WTC11 (cell line): Measurements from ENCODE around the gene HOXA9. TPM values are rescaled to one million over a fixed set of nuclear protein-coding genes. Genes with fewer than 3 reads are reported as not detected.

Source experiments
- ATAC-seq: fragments of 200-7000 bp; cut with Tn5 transposase; 2 replicates; pipeline ENCODE4 v1.10.0; 2021; ENCODE audit warnings: mild to moderate bottlenecking, moderate library complexity
- CTCF ChIA-PET: fragments of 300-600 bp; sonication (Branson Sonifier 250); formaldehyde crosslinking; loops from one replicate; lab custom pipeline; 2021; ENCODE audit warnings: antibody characterized with exemption; lab: Charles Lee
- POLR2A ChIA-PET: fragments of 350-600 bp; sonication (Branson Sonifier 250); formaldehyde crosslinking; loops from one replicate; lab custom pipeline; 2021; ENCODE audit warnings: antibody characterized with exemption; lab: Charles Lee
- DNase-seq: peaks from one replicate; pipeline ENCODE4 v3.0.0; 2021; ENCODE audit warnings: low spot score
- H3K27ac Mint-ChIP-seq: 2 replicates; pipeline ENCODE4 v1.8.0; 2021; ENCODE audit warnings: mixed read lengths
- H3K27me3 Mint-ChIP-seq: 2 replicates; pipeline ENCODE4 v1.8.0; 2021; ENCODE audit warnings: low read depth, mild to moderate bottlenecking, moderate library complexity, mixed read lengths
- H3K36me3 Mint-ChIP-seq: 2 replicates; pipeline ENCODE4 v1.8.0; 2021; ENCODE audit warnings: mixed read lengths
- H3K4me1 Mint-ChIP-seq: 2 replicates; pipeline ENCODE4 v1.8.0; 2022; ENCODE audit warnings: mixed read lengths
- H3K4me3 Mint-ChIP-seq: 2 replicates; pipeline ENCODE4 v1.8.0; 2021; ENCODE audit warnings: mild to moderate bottlenecking, moderate library complexity, mixed read lengths
- H3K9me3 Mint-ChIP-seq: 2 replicates; pipeline ENCODE4 v1.8.0; 2021; ENCODE audit warnings: mixed read lengths
- CBFB ChIP-seq: sonication (generic); formaldehyde crosslinking; IDR thresholded peaks from 2 replicates; pipeline ENCODE4 v1.8.1; 2022; ENCODE audit warnings: mild to moderate bottlenecking, low read depth, missing genetic modification reagents
- CREB1 ChIP-seq: sonication (generic); formaldehyde crosslinking; IDR thresholded peaks from 2 replicates; pipeline ENCODE4 v1.8.0; 2023; ENCODE audit warnings: mild to moderate bottlenecking, missing genetic modification reagents
- E2F5 ChIP-seq: sonication (generic); formaldehyde crosslinking; IDR thresholded peaks from 2 replicates; pipeline ENCODE4 v1.8.1; 2022; ENCODE audit warnings: mild to moderate bottlenecking, moderate library complexity, missing genetic modification reagents
- FOXP1 ChIP-seq: sonication (generic); formaldehyde crosslinking; IDR thresholded peaks from 2 replicates; pipeline ENCODE4 v1.8.0; 2022; ENCODE audit warnings: missing genetic modification reagents, mild to moderate bottlenecking, moderate library complexity, borderline replicate concordance
- GTF2I ChIP-seq: fragments of 250-450 bp; sonication (Bioruptor Pico); conservative IDR thresholded peaks from 2 replicates; pipeline ENCODE4 v1.4.0; 2021; ENCODE audit warnings: mild to moderate bottlenecking
- IRF2 ChIP-seq: sonication (generic); formaldehyde crosslinking; IDR thresholded peaks from 2 replicates; pipeline ENCODE4 v1.8.0; 2022; ENCODE audit warnings: low read depth, missing genetic modification reagents, borderline replicate concordance
- MYBL2 ChIP-seq: sonication (generic); formaldehyde crosslinking; IDR thresholded peaks from 2 replicates; pipeline ENCODE4 v1.8.1; 2023; ENCODE audit warnings: mild to moderate bottlenecking, moderate library complexity, missing genetic modification reagents
- NR1H2 ChIP-seq: sonication (generic); formaldehyde crosslinking; IDR thresholded peaks from 2 replicates; pipeline ENCODE4 v1.9.0; 2021; ENCODE audit warnings: mild to moderate bottlenecking, moderate library complexity, missing genetic modification reagents
- RELA ChIP-seq: sonication (generic); formaldehyde crosslinking; IDR thresholded peaks from 2 replicates; pipeline ENCODE4 v1.8.1; 2022; ENCODE audit warnings: missing genetic modification reagents, mild to moderate bottlenecking, borderline replicate concordance
- RORB ChIP-seq: fragments of 250-450 bp; sonication (Bioruptor Pico); IDR thresholded peaks from 2 replicates; pipeline ENCODE4 v1.9.0; 2021; ENCODE audit warnings: mild to moderate bottlenecking
- SMAD4 ChIP-seq: sonication (generic); formaldehyde crosslinking; IDR thresholded peaks from 2 replicates; pipeline ENCODE4 v1.8.0; 2022; ENCODE audit warnings: mild to moderate bottlenecking, missing genetic modification reagents
- TEAD1 ChIP-seq: sonication (generic); formaldehyde crosslinking; IDR thresholded peaks from 2 replicates; pipeline ENCODE4 v1.8.0; 2022; ENCODE audit warnings: mild to moderate bottlenecking, missing genetic modification reagents
- TP53 ChIP-seq: sonication (generic); formaldehyde crosslinking; IDR thresholded peaks from 2 replicates; pipeline ENCODE4 v1.8.1; 2023; ENCODE audit warnings: mild to moderate bottlenecking, missing genetic modification reagents
- ZNF121 ChIP-seq: sonication (generic); formaldehyde crosslinking; IDR thresholded peaks from 2 replicates; pipeline ENCODE4 v1.8.0; 2023; ENCODE audit warnings: missing genetic modification reagents
- ZNF532 ChIP-seq: fragments of 250-450 bp; sonication (Bioruptor Pico); IDR thresholded peaks from 2 replicates; pipeline ENCODE4 v1.9.0; 2021; ENCODE audit warnings: mild to moderate bottlenecking, borderline replicate concordance
- ZSCAN18 ChIP-seq: fragments of 250-450 bp; sonication (Bioruptor Pico); IDR thresholded peaks from 2 replicates; pipeline ENCODE4 v2.1.2; 2022; ENCODE audit warnings: mild to moderate bottlenecking, moderate library complexity
- total RNA-seq: library from RNA; stranded (reverse); gene quantifications from 3 replicates; pipeline ENCODE4 v1.2.3, GENCODE V29; 2021
- TF ChIP-seq, protein P1 (sequence below): sonication (generic); formaldehyde crosslinking; IDR thresholded peaks from 2 replicates; pipeline ENCODE4 v1.8.1; 2023; ENCODE audit warnings: mild to moderate bottlenecking, moderate library complexity, missing genetic modification reagents
- TF ChIP-seq, protein P2 (sequence below): sonication (generic); formaldehyde crosslinking; IDR thresholded peaks from 2 replicates; pipeline ENCODE4 v1.8.1; 2023; ENCODE audit warnings: mild to moderate bottlenecking, missing genetic modification reagents
- TF ChIP-seq, protein P3 (sequence below): sonication (generic); formaldehyde crosslinking; IDR thresholded peaks from 2 replicates; pipeline ENCODE4 v1.8.0; 2022; ENCODE audit warnings: missing genetic modification reagents

Gene HOXA9
- total RNA-seq, 1 experiment from 2014 or later, result not detected

GRCh38 chr7:27151931-27152815 is 13.2 kb downstream of the HOXA9 start, which contains the start of gene HOXA3:
TSS of gene HOXA3 (minus strand) at chr7:27152583. CDS start at chr7:27110640, 41,943 bp downstream.
- POLR2A ChIA-PET, result no interaction called here
- CTCF ChIA-PET, result interaction anchor here (0.6 to 4.0 kb wide), 10 partner anchors 9 to 460 kb away, joined by 3 to 74 read pairs (median 4); partner anchors contain the start of gene HOXA5
- Mint-ChIP-seq H3K9me3 (no peaks in the 10 kb centered on the region), H3K27ac (no peak within 1 kb of the TSS), H3K27me3 (peaks cover 100% of the 10 kb centered on the region), H3K4me3 (peak within 1 kb of the TSS; percentile 55), H3K4me1 (peaks cover 31% of the 10 kb centered on the region), H3K36me3 (peaks cover 3% of the 10 kb centered on the region)
- peak; percentile 38 for DNase-seq
- ATAC-seq, result no peak
- TF ChIP-seq, protein P1, sequence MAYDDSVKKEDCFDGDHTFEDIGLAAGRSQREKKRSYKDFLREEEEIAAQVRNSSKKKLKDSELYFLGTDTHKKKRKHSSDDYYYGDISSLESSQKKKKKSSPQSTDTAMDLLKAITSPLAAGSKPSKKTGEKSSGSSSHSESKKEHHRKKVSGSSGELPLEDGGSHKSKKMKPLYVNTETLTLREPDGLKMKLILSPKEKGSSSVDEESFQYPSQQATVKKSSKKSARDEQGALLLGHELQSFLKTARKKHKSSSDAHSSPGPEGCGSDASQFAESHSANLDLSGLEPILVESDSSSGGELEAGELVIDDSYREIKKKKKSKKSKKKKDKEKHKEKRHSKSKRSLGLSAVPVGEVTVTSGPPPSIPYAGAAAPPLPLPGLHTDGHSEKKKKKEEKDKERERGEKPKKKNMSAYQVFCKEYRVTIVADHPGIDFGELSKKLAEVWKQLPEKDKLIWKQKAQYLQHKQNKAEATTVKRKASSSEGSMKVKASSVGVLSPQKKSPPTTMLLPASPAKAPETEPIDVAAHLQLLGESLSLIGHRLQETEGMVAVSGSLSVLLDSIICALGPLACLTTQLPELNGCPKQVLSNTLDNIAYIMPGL, result no peak
- TF ChIP-seq TEAD1 (CRISPR knock-in tag), result no peak
- no peak for TF ChIP-seq MYBL2 (CRISPR knock-in tag)
- no peak for TF ChIP-seq RELA (CRISPR knock-in tag)
- no peak for TF ChIP-seq RORB (CRISPR knock-in tag)
- no peak for TF ChIP-seq ZNF121 (CRISPR knock-in tag)
- no peak for TF ChIP-seq CBFB
- no peak for TF ChIP-seq ZSCAN18 (CRISPR knock-in tag)
- TF ChIP-seq E2F5, result no peak
- TF ChIP-seq ZNF532, result no peak
- TF ChIP-seq CREB1, result no peak
- TF ChIP-seq, protein P2, sequence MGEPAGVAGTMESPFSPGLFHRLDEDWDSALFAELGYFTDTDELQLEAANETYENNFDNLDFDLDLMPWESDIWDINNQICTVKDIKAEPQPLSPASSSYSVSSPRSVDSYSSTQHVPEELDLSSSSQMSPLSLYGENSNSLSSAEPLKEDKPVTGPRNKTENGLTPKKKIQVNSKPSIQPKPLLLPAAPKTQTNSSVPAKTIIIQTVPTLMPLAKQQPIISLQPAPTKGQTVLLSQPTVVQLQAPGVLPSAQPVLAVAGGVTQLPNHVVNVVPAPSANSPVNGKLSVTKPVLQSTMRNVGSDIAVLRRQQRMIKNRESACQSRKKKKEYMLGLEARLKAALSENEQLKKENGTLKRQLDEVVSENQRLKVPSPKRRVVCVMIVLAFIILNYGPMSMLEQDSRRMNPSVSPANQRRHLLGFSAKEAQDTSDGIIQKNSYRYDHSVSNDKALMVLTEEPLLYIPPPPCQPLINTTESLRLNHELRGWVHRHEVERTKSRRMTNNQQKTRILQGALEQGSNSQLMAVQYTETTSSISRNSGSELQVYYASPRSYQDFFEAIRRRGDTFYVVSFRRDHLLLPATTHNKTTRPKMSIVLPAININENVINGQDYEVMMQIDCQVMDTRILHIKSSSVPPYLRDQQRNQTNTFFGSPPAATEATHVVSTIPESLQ (CRISPR knock-in tag), result no peak
- TF ChIP-seq NR1H2 (CRISPR knock-in tag), result no peak
- TF ChIP-seq GTF2I, result no peak
- no peak for TF ChIP-seq FOXP1 (CRISPR knock-in tag)
- no peak for TF ChIP-seq IRF2
- TF ChIP-seq TP53 (CRISPR knock-in tag), result no peak
- TF ChIP-seq, protein P3, sequence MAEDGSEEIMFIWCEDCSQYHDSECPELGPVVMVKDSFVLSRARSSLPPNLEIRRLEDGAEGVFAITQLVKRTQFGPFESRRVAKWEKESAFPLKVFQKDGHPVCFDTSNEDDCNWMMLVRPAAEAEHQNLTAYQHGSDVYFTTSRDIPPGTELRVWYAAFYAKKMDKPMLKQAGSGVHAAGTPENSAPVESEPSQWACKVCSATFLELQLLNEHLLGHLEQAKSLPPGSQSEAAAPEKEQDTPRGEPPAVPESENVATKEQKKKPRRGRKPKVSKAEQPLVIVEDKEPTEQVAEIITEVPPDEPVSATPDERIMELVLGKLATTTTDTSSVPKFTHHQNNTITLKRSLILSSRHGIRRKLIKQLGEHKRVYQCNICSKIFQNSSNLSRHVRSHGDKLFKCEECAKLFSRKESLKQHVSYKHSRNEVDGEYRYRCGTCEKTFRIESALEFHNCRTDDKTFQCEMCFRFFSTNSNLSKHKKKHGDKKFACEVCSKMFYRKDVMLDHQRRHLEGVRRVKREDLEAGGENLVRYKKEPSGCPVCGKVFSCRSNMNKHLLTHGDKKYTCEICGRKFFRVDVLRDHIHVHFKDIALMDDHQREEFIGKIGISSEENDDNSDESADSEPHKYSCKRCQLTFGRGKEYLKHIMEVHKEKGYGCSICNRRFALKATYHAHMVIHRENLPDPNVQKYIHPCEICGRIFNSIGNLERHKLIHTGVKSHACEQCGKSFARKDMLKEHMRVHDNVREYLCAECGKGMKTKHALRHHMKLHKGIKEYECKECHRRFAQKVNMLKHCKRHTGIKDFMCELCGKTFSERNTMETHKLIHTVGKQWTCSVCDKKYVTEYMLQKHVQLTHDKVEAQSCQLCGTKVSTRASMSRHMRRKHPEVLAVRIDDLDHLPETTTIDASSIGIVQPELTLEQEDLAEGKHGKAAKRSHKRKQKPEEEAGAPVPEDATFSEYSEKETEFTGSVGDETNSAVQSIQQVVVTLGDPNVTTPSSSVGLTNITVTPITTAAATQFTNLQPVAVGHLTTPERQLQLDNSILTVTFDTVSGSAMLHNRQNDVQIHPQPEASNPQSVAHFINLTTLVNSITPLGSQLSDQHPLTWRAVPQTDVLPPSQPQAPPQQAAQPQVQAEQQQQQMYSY (CRISPR knock-in tag), result no peak
- TF ChIP-seq SMAD4 (CRISPR knock-in tag), result no peak
